Measurements from ENCODE around the gene CYP1A1.

DNA sequence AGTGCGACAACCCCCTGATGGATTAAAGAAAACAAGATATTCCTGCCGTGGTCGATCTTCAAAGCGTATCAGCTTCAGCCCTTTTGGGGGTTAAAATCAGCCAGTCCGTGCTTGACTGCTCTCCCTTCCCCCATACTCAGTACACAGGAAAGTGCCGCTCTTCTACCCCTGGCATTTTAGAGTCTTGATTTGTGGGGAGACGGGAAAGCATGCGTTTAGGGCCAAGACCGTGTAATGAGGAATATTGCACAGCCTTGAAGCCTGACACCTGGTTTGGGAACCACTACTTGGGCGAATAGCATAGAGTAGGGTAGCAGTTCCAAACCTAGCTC lies 29.0 kb downstream of the CYP1A1 start:
- TF ChIP-seq EZH2 (IDR thresholded peaks at IDR 0.05; ENCODE audit: borderline replicate concordance, low read length) = no peak
- TF ChIP-seq, protein P1, sequence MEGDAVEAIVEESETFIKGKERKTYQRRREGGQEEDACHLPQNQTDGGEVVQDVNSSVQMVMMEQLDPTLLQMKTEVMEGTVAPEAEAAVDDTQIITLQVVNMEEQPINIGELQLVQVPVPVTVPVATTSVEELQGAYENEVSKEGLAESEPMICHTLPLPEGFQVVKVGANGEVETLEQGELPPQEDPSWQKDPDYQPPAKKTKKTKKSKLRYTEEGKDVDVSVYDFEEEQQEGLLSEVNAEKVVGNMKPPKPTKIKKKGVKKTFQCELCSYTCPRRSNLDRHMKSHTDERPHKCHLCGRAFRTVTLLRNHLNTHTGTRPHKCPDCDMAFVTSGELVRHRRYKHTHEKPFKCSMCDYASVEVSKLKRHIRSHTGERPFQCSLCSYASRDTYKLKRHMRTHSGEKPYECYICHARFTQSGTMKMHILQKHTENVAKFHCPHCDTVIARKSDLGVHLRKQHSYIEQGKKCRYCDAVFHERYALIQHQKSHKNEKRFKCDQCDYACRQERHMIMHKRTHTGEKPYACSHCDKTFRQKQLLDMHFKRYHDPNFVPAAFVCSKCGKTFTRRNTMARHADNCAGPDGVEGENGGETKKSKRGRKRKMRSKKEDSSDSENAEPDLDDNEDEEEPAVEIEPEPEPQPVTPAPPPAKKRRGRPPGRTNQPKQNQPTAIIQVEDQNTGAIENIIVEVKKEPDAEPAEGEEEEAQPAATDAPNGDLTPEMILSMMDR (IDR thresholded peaks at IDR 0.05; ENCODE audit: low read length) = no peak

All from OCI-LY1 (cell line).